ENCODE measurements around the gene SPHKAP. TPM values are rescaled to one million over a fixed set of nuclear protein-coding genes. Genes with fewer than 3 reads are reported as not detected.

The SPHKAP gene
- polyA plus RNA-seq, 1 donor (not counting 4 experiments of a cell fraction or from before 2014, with no cell fraction given): not detected

DNA sequence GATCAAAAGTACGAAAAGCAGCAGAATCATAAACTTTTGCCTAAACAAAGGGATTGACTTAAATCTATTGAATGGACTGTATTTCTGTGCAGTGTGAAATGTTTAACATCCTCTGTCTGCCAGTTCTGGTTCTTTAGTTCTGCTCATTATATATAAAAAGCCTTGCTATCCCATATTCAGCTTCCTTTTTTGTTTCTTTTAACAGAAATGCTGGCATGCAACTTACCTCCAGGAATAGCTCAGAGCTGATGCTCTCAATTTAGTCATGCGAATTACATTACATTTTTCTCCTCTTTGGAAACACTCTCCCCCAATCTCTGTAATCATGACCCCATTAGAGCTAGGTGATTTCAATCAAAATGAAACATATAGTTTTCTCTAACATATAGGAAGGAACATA lies 73.6 kb downstream of the SPHKAP start:
- Histone ChIP-seq H3K79me2 (ENCODE audit: control insufficient read depth, insufficient read depth, low read length) (no peaks in the 10 kb centered on the region), H3K36me3 (ENCODE audit: control insufficient read depth in 2 of 2, extremely low read depth in 1 of 2, insufficient read depth in 2 of 2, low read length in 2 of 2) (no peaks in the 10 kb centered on the region), H3K9me1 (ENCODE audit: control insufficient read depth, extremely low read depth, insufficient read depth, low read length) (no peaks in the 10 kb centered on the region), H3K27me3 (ENCODE audit: control insufficient read depth, extremely low read depth, insufficient read depth, low read length) (no peaks in the 10 kb centered on the region), H3K4me2 (ENCODE audit: control insufficient read depth, extremely low read depth, insufficient read depth, low read depth, low read length) (no peak overlapping the region), H2AFZ (ENCODE audit: control insufficient read depth, low read length) (no peak overlapping the region), H3K9ac (ENCODE audit: control insufficient read depth, extremely low read depth, insufficient read depth, low read length) (no peak overlapping the region), H3K27ac (ENCODE audit: control insufficient read depth, insufficient read depth, low read length) (no peak overlapping the region), H3K4me1 (ENCODE audit: control insufficient read depth, extremely low read depth, insufficient read depth, low read length) (no peaks in the 10 kb centered on the region), H3K9me3 (ENCODE audit: control insufficient read depth, low read depth, low read length) (no peaks in the 10 kb centered on the region), H4K20me1 (ENCODE audit: control insufficient read depth, extremely low read depth, insufficient read depth, low read length) (no peaks in the 10 kb centered on the region), H3K4me3 (ENCODE audit: control insufficient read depth in 2 of 3, extremely low read depth in 1 of 3, insufficient read depth in 2 of 3, low read depth in 1 of 3, low read length in 3 of 3) (no peak overlapping the region)
- TF ChIP-seq EZH2 (IDR thresholded peaks at IDR 0.05; ENCODE audit: low read length) (no peak), CTCF (optimal IDR thresholded peaks at IDR 0.05 in 1 of 3, IDR thresholded peaks at IDR 0.05 in 1 of 3, conservative IDR thresholded peaks at IDR 0.05 in 1 of 3; ENCODE audit: extremely low read depth in 1 of 3, insufficient read depth in 2 of 3, low read length in 3 of 3) (no peak)
- FAIRE-seq: no peak
- dilution Hi-C loops (cut with MboI; ENCODE audit: extremely low pct_ligation_motif_present, low sequenced_read_pairs): no loop called here
- no peak for DNase-seq (ENCODE audit: low read depth, low spot score)

DNA sequence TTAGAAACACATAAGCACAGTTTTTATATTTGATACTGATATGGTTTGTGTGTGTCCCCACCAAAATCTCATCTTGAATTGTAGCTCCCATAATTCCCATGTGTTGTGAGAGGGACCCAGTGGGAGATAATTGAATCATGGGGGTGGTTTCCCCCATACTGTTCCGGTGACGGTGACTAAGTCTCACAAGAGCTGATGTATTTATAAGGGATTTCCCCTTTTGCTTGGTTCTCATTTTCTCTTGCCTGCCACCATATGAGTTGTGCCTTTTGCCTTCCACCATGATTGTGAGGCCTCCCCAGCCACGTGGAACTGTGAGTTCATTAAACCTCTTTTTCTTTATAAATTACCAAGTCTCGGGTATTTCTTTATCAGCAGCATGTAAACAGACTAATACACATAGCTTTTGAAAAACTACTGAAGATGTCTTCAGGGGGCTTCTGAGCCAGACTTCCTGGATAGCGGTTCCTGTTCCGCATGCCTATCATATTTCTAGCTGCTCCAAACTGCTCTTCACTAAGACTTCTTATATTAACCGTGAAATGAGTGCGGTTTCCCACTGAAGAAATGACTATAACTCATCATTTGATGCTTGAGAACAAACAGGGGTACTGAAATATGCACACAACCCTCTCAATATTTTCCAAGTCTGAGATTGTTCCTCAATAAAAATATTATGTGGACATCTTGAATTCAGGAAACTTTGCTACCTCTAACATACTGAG lies 75.8 kb downstream of the SPHKAP start:
- dilution Hi-C loops (cut with MboI; ENCODE audit: extremely low pct_ligation_motif_present, low sequenced_read_pairs): no loop called here
- Histone ChIP-seq H2AFZ (ENCODE audit: control insufficient read depth, low read length) (no peak overlapping the region), H3K9me3 (ENCODE audit: control insufficient read depth, low read depth, low read length) (no peaks in the 10 kb centered on the region), H3K4me2 (ENCODE audit: control insufficient read depth, extremely low read depth, insufficient read depth, low read depth, low read length) (no peak overlapping the region), H3K9ac (ENCODE audit: control insufficient read depth, extremely low read depth, insufficient read depth, low read length) (no peak overlapping the region), H3K36me3 (ENCODE audit: control insufficient read depth in 2 of 2, extremely low read depth in 1 of 2, insufficient read depth in 2 of 2, low read length in 2 of 2) (no peaks in the 10 kb centered on the region), H3K9me1 (ENCODE audit: control insufficient read depth, extremely low read depth, insufficient read depth, low read length) (no peaks in the 10 kb centered on the region), H3K27me3 (ENCODE audit: control insufficient read depth, extremely low read depth, insufficient read depth, low read length) (no peaks in the 10 kb centered on the region), H3K4me1 (ENCODE audit: control insufficient read depth, extremely low read depth, insufficient read depth, low read length) (no peaks in the 10 kb centered on the region), H3K79me2 (ENCODE audit: control insufficient read depth, insufficient read depth, low read length) (no peaks in the 10 kb centered on the region), H3K4me3 (ENCODE audit: control insufficient read depth in 2 of 3, extremely low read depth in 1 of 3, insufficient read depth in 2 of 3, low read depth in 1 of 3, low read length in 3 of 3) (no peak overlapping the region), H3K27ac (ENCODE audit: control insufficient read depth, insufficient read depth, low read length) (no peak overlapping the region), H4K20me1 (ENCODE audit: control insufficient read depth, extremely low read depth, insufficient read depth, low read length) (no peaks in the 10 kb centered on the region)
- TF ChIP-seq EZH2 (IDR thresholded peaks at IDR 0.05; ENCODE audit: low read length): no peak
- no peak for TF ChIP-seq CTCF (optimal IDR thresholded peaks at IDR 0.05 in 1 of 3, IDR thresholded peaks at IDR 0.05 in 1 of 3, conservative IDR thresholded peaks at IDR 0.05 in 1 of 3; ENCODE audit: extremely low read depth in 1 of 3, insufficient read depth in 2 of 3, low read length in 3 of 3)
- FAIRE-seq (no peak), DNase-seq (ENCODE audit: low read depth, low spot score) (no peak)

Measured in keratinocyte (primary cell).